HG03342 (cell line): ENCODE data around the gene POLRMT.

Source experiments
- ATAC-seq: cut with Tn5 transposase; IDR thresholded peaks from one replicate; pipeline ENCODE4 v1.9.1; 2021; ENCODE audit warnings: mild to moderate bottlenecking, moderate library complexity; ENCODE audit not compliant: unreplicated experiment

Gene POLRMT

GRCh38 chr19:648305-648704, 15.0 kb upstream of the POLRMT start:
- no peak for ATAC-seq

DNA sequence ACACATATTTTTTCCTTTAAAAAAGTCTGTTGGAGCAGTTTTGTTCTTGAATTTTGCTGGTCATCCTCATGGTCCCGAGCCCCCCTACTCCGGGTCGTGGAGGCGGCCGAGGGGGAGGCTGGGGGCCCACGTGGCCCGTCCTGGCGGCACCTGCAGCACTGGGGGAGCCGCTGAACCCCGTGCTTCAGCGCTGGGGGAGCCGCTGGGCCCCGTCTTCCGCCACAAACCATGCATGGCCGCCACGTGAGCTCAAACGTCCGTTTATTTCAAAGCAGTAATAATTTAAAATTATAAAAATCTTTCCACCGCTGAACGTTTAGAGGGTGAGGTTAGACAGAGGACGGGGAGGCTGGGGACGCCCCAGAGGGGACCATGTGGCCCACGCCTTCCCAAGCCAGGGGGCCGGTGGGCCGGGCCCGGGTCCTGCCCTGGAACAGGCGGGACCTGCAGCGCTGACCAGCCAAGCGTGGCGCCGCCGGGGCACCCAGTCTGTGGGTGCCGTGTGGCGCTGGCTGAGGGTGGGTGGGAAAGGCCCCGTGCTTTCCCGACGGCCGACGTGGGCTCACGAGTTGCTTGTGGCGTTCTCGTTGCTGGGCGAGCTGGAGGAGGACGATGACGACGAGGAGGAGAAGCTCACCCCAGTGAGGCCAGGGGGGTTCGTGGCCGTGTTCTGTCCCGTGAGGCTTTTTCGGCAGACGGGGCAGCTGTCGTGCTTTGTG, 14.4 kb upstream of the POLRMT start:
- ATAC-seq = no peak

DNA sequence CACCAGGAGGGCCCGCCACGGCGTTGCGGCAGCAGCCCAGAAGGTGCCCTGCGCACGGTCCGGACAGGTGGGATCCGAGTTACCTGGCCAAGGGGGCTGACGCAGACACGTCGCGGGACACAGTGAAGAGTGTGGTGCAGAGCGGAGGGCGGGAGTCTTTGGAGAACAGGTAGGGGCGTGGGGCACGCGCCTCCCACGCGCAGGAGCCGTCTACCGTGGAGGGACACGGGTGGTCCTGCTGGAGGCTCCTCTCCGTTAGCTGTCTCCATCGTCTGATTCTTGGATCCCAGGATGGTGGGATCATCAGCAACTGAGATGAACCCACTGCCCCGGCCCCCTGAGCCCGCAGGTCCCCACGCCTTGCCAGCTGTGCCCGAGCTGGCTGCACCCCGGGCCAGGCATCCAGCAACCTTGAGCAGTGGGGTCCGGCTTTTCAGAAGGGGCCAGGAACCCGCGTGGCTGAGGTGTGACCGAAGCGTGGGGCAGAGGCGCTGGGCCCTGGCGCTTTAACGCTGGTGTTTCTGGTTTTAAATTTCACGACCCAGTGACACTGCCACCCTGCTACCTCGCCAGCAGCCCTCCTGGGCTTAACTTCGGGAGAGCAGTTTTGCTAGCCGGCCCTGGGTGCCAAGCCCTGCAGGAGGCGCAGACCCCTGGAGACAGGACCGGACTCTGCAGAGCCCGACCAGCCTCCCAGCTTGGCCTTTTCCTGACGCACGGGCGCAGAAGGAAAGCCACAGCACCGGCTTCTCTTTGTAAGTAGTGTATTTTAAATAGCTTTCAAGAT, 13.6 kb upstream of the POLRMT start:
- no peak for ATAC-seq

GRCh38 chr19:645912-646778, 12.8 kb upstream of the POLRMT start:
- no peak for ATAC-seq

GRCh38 chr19:644789-645188, 11.5 kb upstream of the POLRMT start:
- ATAC-seq = no peak

GRCh38 chr19:644363-644762, 11.0 kb upstream of the POLRMT start:
- no peak for ATAC-seq

DNA sequence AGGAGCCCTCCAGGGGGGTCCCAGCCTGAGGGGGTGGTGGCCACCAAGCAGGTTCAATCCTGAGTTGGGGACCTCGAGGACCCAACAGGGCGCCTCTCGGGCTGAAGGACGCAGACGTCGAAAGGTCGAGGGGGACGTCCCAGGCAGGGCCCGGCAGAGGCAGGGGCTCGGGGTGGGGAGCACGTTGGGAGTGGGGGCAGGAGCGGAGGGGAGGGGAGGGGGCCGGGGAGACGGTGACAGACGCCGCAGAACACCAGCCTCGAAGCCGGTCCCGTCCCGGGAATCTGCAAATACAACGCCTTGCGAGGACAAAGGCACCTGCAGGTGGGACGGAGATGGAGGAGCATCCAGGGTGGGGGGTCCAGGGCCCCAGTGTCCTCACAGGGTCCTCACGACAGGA, 10.4 kb upstream of the POLRMT start:
- no peak for ATAC-seq

GRCh38 chr19:642767-643727, 9.7 kb upstream of the POLRMT start:
- ATAC-seq = no peak

- no peak for ATAC-seq
These were observed 8.4 kb upstream of the POLRMT start for GRCh38 chr19:641702-642101.

GRCh38 chr19:640606-641189, 7.4 kb upstream of the POLRMT start:
- no peak for ATAC-seq

DNA sequence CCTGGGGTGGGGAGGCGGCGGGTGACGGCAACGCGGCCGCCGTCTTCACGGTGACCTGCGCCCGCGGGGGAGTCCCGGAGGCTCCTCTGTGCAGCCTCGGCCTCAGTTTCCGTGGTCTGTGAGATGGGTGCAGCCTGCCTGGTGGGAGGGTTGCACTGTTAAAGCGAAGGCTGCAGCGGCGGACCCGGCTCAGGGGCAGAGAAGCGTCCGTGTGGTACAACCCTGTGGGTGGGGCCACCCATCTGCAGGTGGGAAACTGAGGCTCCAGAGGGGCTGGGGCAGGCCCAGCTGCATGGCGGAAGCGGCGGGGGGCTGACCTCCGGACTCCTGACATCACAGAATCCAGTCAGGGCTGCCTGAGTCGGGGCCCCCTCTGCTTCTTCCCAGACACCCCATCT, 6.8 kb upstream of the POLRMT start:
- no peak for ATAC-seq

DNA sequence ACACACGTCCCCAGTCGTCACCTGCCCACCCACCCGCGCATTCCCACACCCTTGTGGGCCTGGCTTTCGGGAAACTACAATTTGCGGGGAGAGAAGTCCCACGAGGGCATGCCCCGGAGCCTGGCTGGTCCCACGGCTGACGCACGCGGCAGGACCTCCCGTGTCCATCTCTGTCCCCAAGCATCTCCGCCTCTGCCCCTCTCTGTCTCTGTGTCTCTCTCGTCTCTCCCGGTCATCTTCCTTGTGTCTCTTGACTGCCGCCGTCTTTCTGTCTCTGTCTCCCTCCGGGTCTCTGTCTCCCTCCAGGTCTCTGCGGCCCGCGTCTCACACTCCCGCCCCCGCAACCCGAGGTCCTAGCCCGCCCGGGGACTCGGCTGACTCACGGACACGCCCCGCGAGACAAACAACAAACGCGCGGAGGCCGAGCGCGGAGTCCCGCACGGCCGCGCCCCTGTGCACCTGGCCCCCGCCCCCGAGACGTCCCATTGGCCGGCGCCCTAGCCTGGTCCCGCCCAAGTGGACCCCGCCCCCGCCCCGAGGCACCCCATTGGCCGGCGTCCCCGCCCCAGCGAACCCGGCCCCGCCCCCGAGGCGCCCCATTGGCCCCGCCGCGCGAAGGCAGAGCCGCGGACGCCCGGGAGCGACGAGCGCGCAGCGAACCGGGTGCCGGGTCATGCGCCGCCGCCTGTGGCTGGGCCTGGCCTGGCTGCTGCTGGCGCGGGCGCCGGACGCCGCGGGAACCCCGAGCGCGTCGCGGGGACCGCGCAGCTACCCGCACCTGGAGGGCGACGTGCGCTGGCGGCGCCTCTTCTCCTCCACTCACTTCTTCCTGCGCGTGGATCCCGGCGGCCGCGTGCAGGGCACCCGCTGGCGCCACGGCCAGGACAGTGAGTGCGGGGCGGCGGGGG, 6.2 kb upstream of the POLRMT start, which contains the start of gene FGF22:
FGF22 (plus strand) TSS at position 627 of the 908 bp plus-strand sequence; CDS start at position 674, 47 bp downstream.
- ATAC-seq = peak; percentile 49

- ATAC-seq = no peak
These were observed 5.5 kb upstream of the POLRMT start for GRCh38 chr19:638906-639252.

- no peak for ATAC-seq
These were observed 1.8 kb upstream of the POLRMT start for GRCh38 chr19:634975-635652.

GRCh38 chr19:633786-634639, 676 bp upstream of the POLRMT start:
- no peak for ATAC-seq

- ATAC-seq = peak; percentile 23
These were observed 714 bp downstream of the POLRMT start for GRCh38 chr19:632579-633067.
